GM21528 (cell line): ENCODE data around the gene PNPLA7.
"Not testable (repeated sequence)": the region's sequence is repeated elsewhere in the genome, so short reads cannot be mapped to it uniquely, and the experiment has no call there.

Experiments used
- ATAC-seq: cut with Tn5 transposase; IDR thresholded peaks from one replicate; pipeline ENCODE4 v1.9.1; 2021; ENCODE audit warnings: mild to moderate bottlenecking, moderate library complexity; ENCODE audit not compliant: unreplicated experiment, low FRiP score

The PNPLA7 gene

DNA sequence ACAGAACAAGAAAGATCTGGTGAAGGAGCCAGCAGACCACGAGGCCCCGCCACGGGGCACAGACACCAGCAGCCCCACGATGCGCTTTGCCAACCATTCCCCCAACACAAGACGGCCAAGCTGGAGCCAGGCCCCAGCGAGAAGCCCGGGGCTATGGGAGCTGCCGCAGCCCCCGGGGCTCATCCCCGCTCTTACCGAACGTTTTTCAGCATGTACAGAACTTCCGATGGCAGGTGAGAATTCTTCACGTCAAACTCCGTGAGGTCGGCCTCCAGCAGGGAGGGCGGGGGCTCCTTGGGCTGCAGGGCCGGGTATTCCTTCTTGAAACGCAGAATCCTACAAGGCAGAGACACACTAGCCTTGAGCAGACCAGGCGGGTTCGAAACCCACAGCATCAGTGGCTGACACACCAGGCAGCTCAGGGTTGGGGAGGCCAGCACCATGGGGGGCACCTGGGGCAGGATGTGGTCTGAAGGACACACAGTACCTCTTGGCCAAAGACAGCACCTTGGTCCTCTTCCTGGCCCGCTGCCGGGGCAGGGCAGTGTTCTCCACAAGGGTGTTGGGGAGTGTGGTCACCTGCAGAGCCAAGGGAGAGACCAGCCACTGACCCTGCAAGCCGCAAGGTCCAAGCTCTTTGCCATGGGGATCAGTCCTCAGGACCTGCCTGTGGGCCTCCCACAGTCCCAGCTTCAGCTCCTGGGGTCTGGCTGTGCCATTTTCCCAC, 6.8 kb downstream of the PNPLA7 start:
- no peak for ATAC-seq

DNA sequence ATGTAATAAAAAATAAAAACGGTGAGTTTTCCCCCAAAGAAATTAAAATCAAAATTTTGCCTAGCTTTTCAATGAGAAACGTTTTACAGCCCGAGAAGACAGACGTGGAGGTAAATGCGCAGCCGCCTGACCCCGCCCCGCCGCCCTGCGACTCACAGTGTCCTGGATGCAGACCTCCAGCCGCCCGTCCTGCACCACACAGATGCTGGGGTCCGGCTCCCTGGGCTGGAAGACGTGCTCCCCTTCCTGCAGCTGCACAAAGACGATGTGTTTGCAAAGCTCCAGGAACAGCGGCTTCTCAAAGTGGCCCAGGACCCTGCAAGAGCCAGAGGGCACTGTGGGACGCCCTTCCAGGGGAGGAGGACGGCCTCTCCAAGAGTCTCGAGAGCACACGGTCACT, 7.7 kb downstream of the PNPLA7 start:
- ATAC-seq, result no peak

DNA sequence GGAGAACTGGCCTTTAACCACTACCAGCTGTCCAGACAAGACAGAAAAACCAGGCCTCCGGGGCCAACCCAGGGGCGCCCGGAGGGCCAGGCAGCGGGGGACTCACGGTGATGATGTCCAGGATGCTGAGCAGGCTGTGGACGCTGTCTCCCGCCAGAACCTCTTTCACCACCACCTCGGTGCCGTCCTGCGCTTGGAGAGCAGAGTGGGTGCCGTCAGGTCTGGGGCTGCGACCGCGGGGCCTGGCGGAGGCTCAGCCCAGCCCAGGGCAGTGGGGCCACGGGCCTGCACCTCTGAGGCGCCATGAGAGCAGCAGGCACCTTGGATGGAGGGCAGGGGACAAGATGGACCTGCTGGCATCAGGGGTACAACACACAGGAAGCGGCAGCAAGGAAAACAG, 9.7 kb downstream of the PNPLA7 start:
- no peak for ATAC-seq

DNA sequence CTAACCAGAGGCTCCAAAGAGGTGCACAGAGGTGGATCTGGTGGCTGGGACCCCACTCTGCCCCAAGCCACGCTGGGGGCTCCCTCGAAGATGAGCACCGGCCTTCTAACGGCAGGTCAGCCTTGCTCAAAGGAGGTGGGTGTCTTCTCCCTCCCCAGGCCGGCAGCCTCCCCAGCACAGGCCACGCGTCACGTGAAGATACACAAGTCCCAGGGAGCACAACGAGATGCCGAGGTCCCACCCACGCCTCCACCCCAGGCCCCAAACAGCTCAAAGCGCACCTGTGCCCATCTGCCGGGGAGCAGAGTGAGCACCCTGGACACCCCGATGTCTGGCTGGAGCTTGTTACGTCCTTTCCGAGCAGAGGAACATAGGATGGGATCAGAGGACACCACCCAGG, 12.1 kb downstream of the PNPLA7 start:
- no peak for ATAC-seq

DNA sequence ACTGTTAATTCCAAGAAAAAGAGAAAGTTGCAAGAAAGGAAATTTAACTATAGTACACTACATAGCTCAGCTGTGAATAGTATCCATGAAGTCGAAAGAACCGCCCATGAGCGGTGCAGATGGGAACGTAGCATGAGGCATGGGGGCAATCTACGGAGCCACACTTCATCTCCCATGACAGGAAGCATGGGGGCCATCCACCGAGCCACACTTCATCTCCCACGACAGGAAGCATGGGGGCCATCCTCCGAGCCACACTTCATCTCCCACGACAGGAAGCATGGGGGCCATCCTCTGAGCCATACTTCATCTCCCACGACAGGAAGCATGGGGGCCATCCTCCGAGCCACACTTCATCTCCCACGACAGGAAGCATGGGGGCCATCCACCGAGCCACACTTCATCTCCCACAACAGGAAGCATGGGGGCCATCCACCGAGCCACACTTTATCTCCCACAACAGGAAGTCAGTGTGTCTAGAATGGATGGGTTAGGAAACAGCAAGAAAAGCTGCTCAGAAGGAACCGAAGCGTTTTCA, 13.5 kb downstream of the PNPLA7 start:
- not testable (repeated sequence) for ATAC-seq

DNA sequence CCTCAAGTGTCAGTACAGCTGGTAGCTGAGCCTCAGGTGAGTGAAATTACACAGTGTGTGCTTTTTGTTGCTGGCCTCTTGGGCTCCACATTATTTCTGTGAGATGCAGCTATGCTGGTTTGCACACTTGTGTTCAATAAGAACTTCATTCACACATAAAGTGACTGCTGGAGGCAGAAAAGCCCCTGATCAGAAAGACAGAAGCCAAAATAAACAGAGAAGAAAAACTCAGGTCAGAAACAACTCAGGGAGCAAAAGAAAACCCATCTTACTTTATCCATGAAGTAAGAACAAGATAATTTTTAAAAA, 15.1 kb downstream of the PNPLA7 start:
- ATAC-seq, result no peak

DNA sequence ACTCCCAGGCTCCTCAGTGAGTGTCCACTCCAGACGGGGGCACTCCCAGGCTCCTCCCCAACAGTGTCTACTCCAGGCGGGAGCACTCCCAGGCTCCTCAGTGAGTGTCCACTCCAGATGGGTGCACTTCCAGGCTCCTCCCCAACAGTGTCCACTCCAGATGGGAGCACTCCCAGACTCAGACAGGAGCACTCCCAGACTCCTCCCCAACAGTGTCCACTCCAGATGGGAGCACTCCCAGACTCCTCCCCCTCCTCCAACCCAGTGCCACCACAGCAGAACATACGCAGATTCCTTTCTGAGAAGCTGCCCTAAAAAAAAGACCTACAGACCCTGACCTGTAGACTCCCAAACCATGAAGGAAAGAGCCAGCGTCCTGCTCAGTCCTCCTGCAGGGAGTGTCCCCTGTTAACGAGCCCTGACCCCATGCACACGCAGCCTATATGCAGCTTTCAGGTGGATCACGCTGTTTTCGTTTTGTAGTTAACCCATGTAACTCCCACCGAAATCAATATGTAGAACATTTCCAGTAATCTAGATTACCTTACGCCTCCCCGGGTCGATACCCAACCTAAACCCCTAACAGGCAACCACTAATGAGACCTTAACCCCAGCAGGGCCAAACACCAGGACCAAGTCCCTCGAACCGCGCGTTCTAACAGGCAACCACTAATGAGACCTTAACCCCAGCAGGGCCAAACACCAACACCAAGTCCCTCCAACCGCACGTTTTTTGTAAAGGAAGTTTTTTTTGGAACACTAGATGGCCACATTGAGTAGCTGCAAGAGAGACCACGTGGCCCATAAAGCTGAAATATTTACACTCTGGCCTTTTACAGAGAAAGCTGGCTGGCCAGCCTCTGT, 15.7 kb downstream of the PNPLA7 start:
- ATAC-seq, result no peak

DNA sequence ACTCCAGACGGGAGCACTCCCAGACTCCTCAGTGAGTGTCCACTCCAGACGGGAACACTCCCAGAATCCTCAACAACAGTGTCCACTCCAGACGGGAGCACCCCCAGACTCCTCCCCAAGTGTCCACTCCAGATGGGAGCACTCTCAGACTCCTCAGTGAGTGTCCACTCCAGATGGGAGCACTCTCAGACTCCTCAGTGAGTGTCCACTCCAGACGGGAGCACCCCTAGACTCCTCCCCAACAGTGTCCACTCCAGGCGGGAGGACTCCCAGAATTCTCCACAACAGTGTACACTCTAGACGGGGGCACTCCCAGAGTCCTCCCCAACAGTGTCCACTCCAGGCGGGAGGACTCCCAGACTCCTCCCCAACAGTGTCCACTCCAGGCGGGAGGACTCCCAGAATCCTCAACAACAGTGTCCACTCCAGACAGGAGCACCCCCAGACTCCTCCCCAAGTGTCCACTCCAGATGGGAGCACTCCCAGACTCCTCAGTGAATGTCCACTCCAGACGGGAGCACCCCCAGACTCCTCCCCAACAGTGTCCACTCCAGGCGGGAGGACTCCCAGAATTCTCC, 17.2 kb downstream of the PNPLA7 start:
- ATAC-seq, result not testable (repeated sequence)

DNA sequence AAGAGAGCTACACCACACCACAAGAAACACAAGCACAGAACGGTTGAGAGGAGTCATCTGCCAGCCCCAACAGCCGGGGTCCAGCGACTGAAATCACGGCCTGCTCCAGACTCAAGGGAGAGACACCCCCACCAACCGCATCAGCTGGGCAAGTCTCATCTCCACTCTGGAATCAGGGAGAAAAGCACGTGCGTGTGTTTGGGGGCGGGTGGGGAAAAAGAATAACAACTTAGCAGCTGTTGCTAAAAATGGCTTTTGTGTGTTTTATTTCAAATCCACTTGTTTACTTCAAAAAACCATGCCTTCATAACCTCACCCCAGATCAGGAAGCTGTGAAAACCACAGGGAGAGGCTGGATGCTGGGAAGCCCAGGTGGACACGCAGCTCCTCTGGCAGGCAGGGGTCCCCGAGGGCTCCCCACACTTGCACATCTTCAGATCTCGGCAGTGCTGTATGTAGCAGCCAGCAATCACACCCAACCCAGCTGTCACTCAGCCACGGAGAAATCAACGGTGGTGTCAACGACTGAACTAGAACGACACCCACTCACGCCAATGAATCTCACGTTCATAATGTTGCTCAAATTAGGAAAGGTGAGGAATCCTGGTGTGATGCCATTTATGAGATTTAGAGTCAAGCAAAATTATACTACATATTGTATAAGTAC, 19.0 kb downstream of the PNPLA7 start:
- ATAC-seq, result no peak

DNA sequence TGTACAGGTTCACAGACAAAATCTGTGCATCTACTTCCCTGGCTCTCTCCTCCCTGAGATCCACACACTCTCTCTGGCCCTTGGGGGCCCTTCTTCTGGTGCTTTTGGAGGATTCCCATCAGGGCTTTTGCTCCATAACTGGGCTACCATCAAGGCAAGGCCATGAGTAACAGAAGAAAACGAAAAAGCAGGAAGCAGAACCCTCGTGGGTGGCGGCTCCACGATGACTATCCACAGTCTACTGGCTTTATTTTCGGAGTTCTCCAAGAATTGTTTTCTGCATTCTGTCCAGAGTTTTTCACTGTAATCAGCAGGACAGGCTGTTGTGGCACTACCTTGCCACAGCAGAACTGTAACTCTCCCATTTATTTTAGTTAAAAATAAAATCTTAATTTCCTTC, 19.9 kb downstream of the PNPLA7 start:
- ATAC-seq, result no peak

DNA sequence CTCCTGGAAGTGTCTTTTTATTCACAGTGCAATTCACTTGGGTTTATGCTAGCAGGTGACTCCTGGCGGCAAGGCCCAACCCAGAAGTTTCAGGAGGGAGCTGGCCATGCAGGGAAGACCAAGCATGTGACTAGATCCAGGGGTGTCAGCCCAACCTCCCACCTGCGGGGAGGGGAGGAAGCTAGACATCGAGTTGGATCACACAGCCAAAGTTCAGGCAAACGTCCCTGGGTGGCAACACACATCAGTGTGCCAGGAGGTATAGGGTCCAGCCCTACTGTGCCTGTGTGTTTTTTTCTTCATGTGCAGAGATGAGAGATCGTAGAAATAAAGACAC, 25.3 kb downstream of the PNPLA7 start:
- no peak for ATAC-seq

DNA sequence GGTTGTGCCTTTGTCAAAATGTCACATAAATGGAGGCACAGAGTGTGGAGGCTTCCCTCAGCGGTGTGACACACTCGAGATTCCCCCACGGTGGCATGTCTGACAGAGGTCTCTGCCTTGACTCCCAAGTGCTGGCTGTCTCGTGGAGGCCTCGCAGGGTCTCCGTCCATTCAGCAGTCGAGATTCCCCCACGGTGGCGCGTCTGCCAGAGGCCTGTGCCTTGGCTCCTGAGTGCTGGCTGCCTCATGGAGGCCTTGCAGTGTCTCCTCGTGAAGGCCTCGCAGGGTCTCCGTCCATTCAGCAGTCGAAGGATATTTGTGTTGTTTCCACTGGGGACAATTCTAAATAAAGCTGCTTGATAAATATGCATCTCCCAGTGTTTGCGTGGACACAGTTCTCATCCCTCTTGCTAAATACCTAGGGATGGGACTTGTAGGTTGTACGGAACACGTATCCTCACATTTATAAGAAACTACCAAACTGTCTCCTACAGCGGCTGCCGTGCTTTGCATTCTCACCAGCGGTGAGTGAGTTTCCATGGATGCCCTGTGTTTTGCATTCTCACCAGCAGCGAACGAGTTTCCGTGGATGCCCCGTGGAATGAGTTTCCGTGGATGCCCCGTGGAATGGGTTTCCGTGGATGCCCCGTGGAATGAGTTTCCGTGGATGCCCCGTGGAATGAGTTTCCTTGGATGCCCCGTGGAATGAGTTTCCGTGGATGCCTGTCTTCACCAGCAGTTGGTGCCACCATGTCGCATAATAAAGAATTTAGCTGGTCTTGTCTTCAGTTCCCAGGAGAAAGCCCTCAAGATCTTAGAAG, 25.8 kb downstream of the PNPLA7 start:
- ATAC-seq, result no peak

DNA sequence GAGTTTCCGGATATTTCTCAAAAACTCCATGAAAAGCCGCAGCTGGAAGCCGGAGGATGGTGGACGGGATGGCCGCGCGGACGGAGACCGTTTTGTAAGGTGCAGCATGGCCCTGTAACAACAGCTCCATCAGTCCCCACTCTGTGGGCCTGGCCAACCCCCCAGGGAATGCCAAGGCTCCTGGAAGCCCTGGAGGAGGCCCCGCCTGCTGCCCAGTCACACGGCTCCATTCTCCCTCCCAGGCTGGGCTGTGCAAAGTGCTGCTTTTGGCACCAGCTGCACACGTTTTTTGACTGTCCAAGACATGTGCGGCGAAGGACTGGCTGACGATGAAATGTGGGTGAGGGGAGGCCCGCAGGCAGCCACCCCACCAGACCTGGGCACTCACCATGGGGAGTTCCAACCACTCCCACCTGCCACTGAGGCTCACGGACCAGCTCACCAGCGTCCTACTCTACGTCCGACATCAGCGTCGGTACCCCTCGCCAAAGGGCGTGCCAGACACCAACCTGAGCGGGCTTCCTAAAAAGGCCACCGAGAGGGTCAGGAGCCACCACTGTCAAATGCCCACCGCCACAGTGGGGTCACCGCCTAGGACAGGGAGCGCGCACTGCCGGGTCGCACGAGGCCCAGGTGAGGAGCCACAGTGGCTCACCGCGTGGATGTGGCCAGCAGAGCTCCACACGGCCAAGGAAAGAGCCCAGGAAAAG, 27.3 kb downstream of the PNPLA7 start:
- no peak for ATAC-seq

DNA sequence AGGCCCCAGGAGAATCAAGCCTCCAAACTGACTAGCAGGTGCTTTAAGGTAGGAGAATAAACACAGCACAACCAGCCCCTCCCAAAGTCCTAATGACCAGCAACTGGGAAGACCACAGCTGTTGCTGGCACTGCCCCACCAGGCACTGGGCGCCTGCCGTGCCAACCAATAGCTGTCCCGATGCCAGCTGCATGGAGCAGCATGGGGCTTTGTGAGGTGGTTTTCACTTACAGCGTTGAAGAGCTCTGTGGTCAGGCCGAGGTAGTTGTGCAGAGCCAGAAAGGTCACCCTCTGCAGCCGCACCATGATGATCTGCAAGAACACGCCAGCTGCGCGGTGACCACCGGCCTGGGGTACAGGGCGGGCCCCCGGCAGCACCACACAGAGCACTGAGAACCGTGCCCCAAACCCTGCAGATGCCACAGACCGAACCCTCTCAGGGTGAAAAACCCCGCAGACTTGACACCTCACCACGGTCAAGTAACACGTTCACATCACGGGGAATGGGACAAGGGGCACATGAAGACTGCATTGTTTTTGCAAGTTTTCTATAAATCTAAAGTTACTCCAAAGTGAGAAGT, 28.7 kb downstream of the PNPLA7 start:
- ATAC-seq, result no peak

DNA sequence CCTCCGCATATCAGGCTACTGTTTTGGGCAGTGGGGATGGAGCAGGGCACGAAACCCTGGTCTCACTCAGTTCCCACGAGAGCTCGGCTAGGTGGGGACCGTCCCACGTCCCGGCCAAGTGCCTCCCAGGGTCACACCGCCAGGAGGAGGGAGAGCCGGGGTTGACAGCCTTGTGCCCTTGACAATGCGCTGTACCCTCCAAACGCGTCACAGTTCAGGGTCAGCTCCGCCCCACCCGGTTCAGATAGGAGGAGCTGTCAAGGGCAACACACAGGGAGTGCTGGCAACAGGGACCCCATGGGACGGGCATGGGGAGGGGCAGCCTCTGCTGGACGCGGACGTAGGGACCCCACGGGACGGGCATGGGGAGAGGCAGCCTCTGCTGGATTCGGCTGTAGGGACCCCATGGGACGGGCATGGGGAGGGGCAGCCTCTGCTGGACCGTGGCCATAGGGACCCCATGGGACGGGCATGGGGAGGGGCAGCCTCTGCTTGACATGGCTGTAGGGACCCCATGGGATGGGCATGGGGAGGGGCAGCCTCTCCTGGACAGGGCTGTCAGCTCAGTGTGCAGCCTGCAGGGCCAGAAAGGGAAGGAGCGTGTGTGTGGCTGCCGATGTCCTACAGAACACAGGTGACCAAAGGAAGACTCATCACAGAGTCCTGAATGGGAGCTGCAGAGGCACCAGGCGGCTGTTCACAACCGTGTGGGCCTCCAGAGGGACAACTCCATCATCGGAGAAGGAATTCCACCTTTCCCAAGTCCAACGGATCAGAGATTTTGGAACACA, 29.4 kb downstream of the PNPLA7 start:
- ATAC-seq, result no peak

DNA sequence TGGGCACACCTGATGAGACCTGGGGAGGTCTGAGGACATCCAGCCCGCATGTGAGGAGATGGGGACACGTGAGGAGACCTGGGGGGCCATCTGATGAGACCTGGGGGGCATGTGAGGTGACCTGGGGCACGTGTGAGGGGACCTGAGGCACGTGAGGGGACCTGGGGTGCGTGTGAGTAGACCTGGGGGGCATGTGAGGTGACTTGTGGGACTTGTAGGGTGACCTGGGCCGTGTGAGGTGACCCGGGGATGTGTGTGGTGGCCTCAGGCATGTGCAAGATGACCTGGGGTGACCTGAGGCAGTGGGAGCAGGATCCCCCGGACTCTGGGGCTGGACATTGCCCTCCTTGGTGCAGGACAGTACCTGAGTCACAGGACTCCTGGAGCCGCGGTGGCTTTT, 30.6 kb downstream of the PNPLA7 start:
- no peak for ATAC-seq

DNA sequence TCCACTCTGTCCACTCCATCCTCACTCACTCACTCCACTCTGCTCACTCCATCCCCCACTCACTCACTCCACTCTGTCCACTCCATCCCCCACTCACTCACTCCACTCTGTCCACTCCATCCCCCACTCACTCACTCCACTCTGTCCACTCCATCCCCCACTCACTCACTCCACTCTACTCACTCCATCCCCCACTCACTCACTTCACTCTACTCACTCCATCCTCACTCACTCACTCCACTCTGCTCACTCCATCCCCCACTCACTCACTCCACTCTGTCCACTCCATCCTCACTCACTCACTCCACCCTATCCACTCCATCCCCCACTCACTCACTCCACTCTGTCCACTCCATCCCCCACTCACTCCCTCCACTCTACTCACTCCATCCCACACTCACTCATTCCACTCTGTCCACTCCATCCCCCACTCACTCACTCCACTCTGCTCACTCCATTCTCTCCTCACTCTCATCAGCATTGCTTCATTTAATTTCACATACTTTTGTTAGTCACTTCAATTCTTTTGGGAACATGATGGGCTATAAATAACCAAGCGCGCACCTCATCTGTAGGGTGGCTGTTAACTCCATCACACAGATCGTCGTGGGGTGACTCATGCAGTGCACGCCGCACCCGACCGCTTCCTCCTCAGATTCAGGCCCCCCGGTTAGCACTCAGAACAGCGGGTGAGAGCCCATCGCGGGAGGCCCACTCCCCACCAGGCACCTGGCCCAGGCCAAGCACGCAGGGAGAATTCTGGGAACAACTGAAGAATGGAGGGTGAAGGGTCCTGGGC, 31.3 kb downstream of the PNPLA7 start:
- not testable (repeated sequence) for ATAC-seq
